Activated CD4-positive, alpha-beta T cell treated with anti-CD3 and anti-CD28 coated beads for 48 hours (primary cell): ENCODE measurements around the gene TMEM98.
"Not testable (repeated sequence)": the region's sequence is repeated elsewhere in the genome, so short reads cannot be mapped to it uniquely, and the experiment has no call there.

Source experiments
- DNase-seq: peaks from one replicate; pipeline ENCODE4 v3.0.0-alpha.2; 2020

Gene TMEM98

GRCh38 chr17:32987868-32988267 lies 59.9 kb downstream of the TMEM98 start:
- not testable (repeated sequence) for DNase-seq

- no peak for DNase-seq
Measured at GRCh38 chr17:32988481-32989101, 60.6 kb downstream of the TMEM98 start.

- no peak for DNase-seq
Measured at GRCh38 chr17:32992321-32993033, 64.5 kb downstream of the TMEM98 start.

GRCh38 chr17:32993977-32994376 lies 66.0 kb downstream of the TMEM98 start:
- DNase-seq = no peak
